Gastrocnemius medialis (tissue), 4 donors: ENCODE data around the gene FCHSD2.

Source experiments
- CTCF ChIP-seq, 5 experiments: fragments of 450-650 bp in 3 of 5; fragments of 200-600 bp in 2 of 5; sonication (generic) in 2 of 5; IDR thresholded peaks in 4 of 5; conservative IDR thresholded peaks in 1 of 5; 1 replicate in 4 of 5; 2 replicates in 1 of 5; pipeline ENCODE4 v1.5.1; 2016 to 2019; ENCODE audit warnings: antibody characterized with exemption in 5 of 5, mild to moderate bottlenecking in 3 of 5, moderate library complexity in 3 of 5
- POLR2A ChIP-seq, 2 donors: fragments of 450-650 bp; IDR thresholded peaks; one replicate each; pipeline ENCODE4 v1.6.1; 2017; ENCODE audit warnings: antibody characterized with exemption in 2 of 2, mild to moderate bottlenecking in 2 of 2, moderate library complexity in 2 of 2

GRCh38 chr11:73018856-73019255 is 123.3 kb downstream of the FCHSD2 start:
- TF ChIP-seq POLR2A (IDR thresholded peaks at IDR 0.05) (no peak), CTCF (IDR thresholded peaks at IDR 0.05 in 4 of 5, conservative IDR thresholded peaks at IDR 0.05 in 1 of 5) (no peak)
